NCI-H774 (cell line): Measurements from ENCODE around the gene MYBPC1.
"Not testable (repeated sequence)": the region's sequence is repeated elsewhere in the genome, so short reads cannot be mapped to it uniquely, and the experiment has no call there.

ENCODE experiments used
- DNase-seq: peaks from one replicate; lab custom pipeline; 2025; lab: John Stamatoyannopoulos, UW

The MYBPC1 gene

GRCh38 chr12:101594700-101595099, at the start of gene MYBPC1:
MYBPC1 (plus strand) TSS chr12:101594971; CDS start chr12:101595071, 100 bp downstream.
- DNase-seq = no peak

- DNase-seq = no peak
Measured at GRCh38 chr12:101551362-101552114, 43.2 kb upstream of the MYBPC1 start.

GRCh38 chr12:101552277-101552676, 42.5 kb upstream of the MYBPC1 start:
- DNase-seq = no peak

GRCh38 chr12:101557094-101557493, 37.7 kb upstream of the MYBPC1 start:
- DNase-seq = no peak

GRCh38 chr12:101558726-101559125, 36.0 kb upstream of the MYBPC1 start:
- not testable (repeated sequence) for DNase-seq

- DNase-seq = no peak
Measured at GRCh38 chr12:101563212-101563611, 31.6 kb upstream of the MYBPC1 start.

GRCh38 chr12:101564912-101565311, 29.9 kb upstream of the MYBPC1 start:
- no peak for DNase-seq

- no peak for DNase-seq
Measured at GRCh38 chr12:101566318-101566717, 28.5 kb upstream of the MYBPC1 start.

- no peak for DNase-seq
Measured at GRCh38 chr12:101567918-101568317, 26.9 kb upstream of the MYBPC1 start.

- peak; percentile 14 for DNase-seq
Measured at GRCh38 chr12:101570047-101570446, 24.7 kb upstream of the MYBPC1 start.

GRCh38 chr12:101571105-101571504, 23.7 kb upstream of the MYBPC1 start:
- no peak for DNase-seq

GRCh38 chr12:101573743-101574142, 21.0 kb upstream of the MYBPC1 start:
- DNase-seq = no peak

- no peak for DNase-seq
Measured at GRCh38 chr12:101578417-101578816, 16.4 kb upstream of the MYBPC1 start.

- no peak for DNase-seq
Measured at GRCh38 chr12:101581190-101581589, 13.6 kb upstream of the MYBPC1 start.

- no peak for DNase-seq
Measured at GRCh38 chr12:101582937-101583336, 11.8 kb upstream of the MYBPC1 start.

GRCh38 chr12:101590383-101590782, 4.4 kb upstream of the MYBPC1 start:
- DNase-seq = no peak

- DNase-seq = no peak
Measured at GRCh38 chr12:101591781-101592180, 3.0 kb upstream of the MYBPC1 start.

- no peak for DNase-seq
Measured at GRCh38 chr12:101592448-101592847, 2.3 kb upstream of the MYBPC1 start.

- DNase-seq = no peak
Measured at GRCh38 chr12:101592921-101593320, 1.9 kb upstream of the MYBPC1 start.

GRCh38 chr12:101596172-101596571, 1.4 kb downstream of the MYBPC1 start:
- no peak for DNase-seq

- DNase-seq = no peak
Measured at GRCh38 chr12:101597164-101597563, 2.4 kb downstream of the MYBPC1 start.

- DNase-seq = no peak
Measured at GRCh38 chr12:101598483-101598882, 3.7 kb downstream of the MYBPC1 start.

- DNase-seq = no peak
Measured at GRCh38 chr12:101599311-101599710, 4.5 kb downstream of the MYBPC1 start.
